Measurements from ENCODE around the gene ZSCAN31.

The ZSCAN31 gene

GRCh38 chr6:28312939-28313338, 23.0 kb downstream of the ZSCAN31 start:
- TF ChIP-seq REST (IDR thresholded peaks at IDR 0.05; ENCODE audit: low read depth) (no peak), FOXM1 (IDR thresholded peaks at IDR 0.05; ENCODE audit: borderline replicate concordance, low read depth) (no peak), TCF12 (IDR thresholded peaks at IDR 0.05; ENCODE audit: low read depth) (no peak), MAX (IDR thresholded peaks at IDR 0.05) (no peak), CEBPB (IDR thresholded peaks at IDR 0.05) (no peak), EP300 (IDR thresholded peaks at IDR 0.05; ENCODE audit: borderline replicate concordance) (no peak)

- no peak for TF ChIP-seq NFIC (IDR thresholded peaks at IDR 0.05)
- TF ChIP-seq RAD21 (IDR thresholded peaks at IDR 0.05; ENCODE audit: low read depth) = no peak
- TF ChIP-seq EP300 (IDR thresholded peaks at IDR 0.05; ENCODE audit: borderline replicate concordance) = no peak
- TF ChIP-seq ZBTB7A (IDR thresholded peaks at IDR 0.05; ENCODE audit: low read depth) = no peak
- TF ChIP-seq CEBPB (IDR thresholded peaks at IDR 0.05) = no peak
- no peak for TF ChIP-seq EGR1 (IDR thresholded peaks at IDR 0.05)
- TF ChIP-seq TEAD4 (IDR thresholded peaks at IDR 0.05) = no peak
Measured at GRCh38 chr6:28311139-28311823, 24.7 kb downstream of the ZSCAN31 start.

- TF ChIP-seq FOXM1 (IDR thresholded peaks at IDR 0.05; ENCODE audit: borderline replicate concordance, low read depth) (no peak), NFIC (IDR thresholded peaks at IDR 0.05) (no peak), TCF12 (IDR thresholded peaks at IDR 0.05; ENCODE audit: low read depth) (no peak), EGR1 (IDR thresholded peaks at IDR 0.05) (no peak), TAF1 (IDR thresholded peaks at IDR 0.05; ENCODE audit: low read depth) (no peak), REST (IDR thresholded peaks at IDR 0.05; ENCODE audit: low read depth) (no peak), TEAD4 (IDR thresholded peaks at IDR 0.05) (no peak), USF1 (IDR thresholded peaks at IDR 0.05) (no peak), RAD21 (IDR thresholded peaks at IDR 0.05; ENCODE audit: low read depth) (no peak), ZBTB7A (IDR thresholded peaks at IDR 0.05; ENCODE audit: low read depth) (no peak), MAX (IDR thresholded peaks at IDR 0.05) (no peak)
Measured at GRCh38 chr6:28303570-28303969, 32.4 kb downstream of the ZSCAN31 start.

GRCh38 chr6:28296520-28297060, 39.4 kb downstream of the ZSCAN31 start:
- TF ChIP-seq YY1 (IDR thresholded peaks at IDR 0.05; ENCODE audit: low read depth) (no peak), TCF12 (IDR thresholded peaks at IDR 0.05; ENCODE audit: low read depth) (no peak), REST (IDR thresholded peaks at IDR 0.05; ENCODE audit: low read depth) (no peak), CEBPB (IDR thresholded peaks at IDR 0.05) (no peak), TAF1 (IDR thresholded peaks at IDR 0.05; ENCODE audit: low read depth) (no peak), TEAD4 (IDR thresholded peaks at IDR 0.05) (no peak), NFIC (IDR thresholded peaks at IDR 0.05) (no peak), MAX (IDR thresholded peaks at IDR 0.05) (no peak), ZBTB7A (IDR thresholded peaks at IDR 0.05; ENCODE audit: low read depth) (no peak), EP300 (IDR thresholded peaks at IDR 0.05; ENCODE audit: borderline replicate concordance) (no peak), FOXM1 (IDR thresholded peaks at IDR 0.05; ENCODE audit: borderline replicate concordance, low read depth) (no peak)

- no peak for TF ChIP-seq CEBPB (IDR thresholded peaks at IDR 0.05)
- no peak for TF ChIP-seq MAX (IDR thresholded peaks at IDR 0.05)
- no peak for TF ChIP-seq RAD21 (IDR thresholded peaks at IDR 0.05; ENCODE audit: low read depth)
- no peak for TF ChIP-seq TCF12 (IDR thresholded peaks at IDR 0.05; ENCODE audit: low read depth)
- TF ChIP-seq CREB1 (IDR thresholded peaks at IDR 0.05; ENCODE audit: low read depth) = no peak
- TF ChIP-seq NFIC (IDR thresholded peaks at IDR 0.05) = no peak
- TF ChIP-seq FOXM1 (IDR thresholded peaks at IDR 0.05; ENCODE audit: borderline replicate concordance, low read depth) = no peak
- TF ChIP-seq ZBTB7A (IDR thresholded peaks at IDR 0.05; ENCODE audit: low read depth) = no peak
- no peak for TF ChIP-seq TAF1 (IDR thresholded peaks at IDR 0.05; ENCODE audit: low read depth)
Measured at GRCh38 chr6:28295326-28295725, 40.6 kb downstream of the ZSCAN31 start.

All from Ishikawa (cell line).